ENCODE data around the gene NFATC1. TPM values are rescaled to one million over a fixed set of nuclear protein-coding genes. Genes with fewer than 3 reads are reported as not detected.

The NFATC1 gene
- total RNA-seq, 3 donors from 2014 or later = 10.9 to 18.0 (median 12.9) TPM

DNA sequence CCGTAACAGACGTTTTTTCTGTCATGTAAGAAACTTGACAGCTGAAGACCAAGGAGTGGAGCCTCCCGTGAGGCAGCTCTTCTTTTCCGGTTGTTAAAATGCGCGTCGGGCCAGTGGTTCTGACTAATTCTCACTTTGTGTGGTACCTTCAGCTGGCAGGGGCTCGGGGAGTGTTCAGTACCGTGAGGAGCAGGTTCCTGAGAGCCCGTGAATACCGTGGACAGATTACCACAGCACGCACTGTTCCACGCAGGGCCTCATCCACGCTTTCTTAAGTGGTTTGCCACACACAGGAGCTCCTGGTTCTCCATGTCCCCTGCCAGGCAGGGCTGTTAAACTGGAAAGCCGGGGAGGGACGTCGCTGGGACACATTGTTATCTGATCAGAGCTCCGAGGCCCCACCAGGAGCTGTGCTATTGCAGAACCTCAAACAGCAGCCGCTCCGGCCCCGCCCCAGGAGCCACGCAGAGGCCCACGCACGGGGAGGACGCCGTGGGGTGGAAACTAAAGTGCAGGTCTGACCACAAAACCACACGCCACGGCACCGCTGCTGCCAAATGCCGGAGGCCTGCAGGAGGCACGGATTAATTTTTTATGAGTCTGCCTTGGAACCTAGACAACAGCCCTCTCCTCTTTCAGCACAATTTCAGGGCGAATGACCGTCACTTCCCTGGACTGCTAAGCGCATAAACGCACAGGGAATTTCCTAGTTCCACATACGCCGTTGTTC lies 43.3 kb downstream of the NFATC1 start:
- TF ChIP-seq POLR2AphosphoS5 (IDR thresholded peaks at IDR 0.05) = no peak
- H3K36me3 ChIP-seq = no peaks in the 10 kb centered on the region
- H3K4me1 ChIP-seq = no peaks in the 10 kb centered on the region
- H3K27ac ChIP-seq = no peak overlapping the region
- H3K27me3 ChIP-seq = no peaks in the 10 kb centered on the region
- H3K4me3 ChIP-seq = no peak overlapping the region
- no peaks in the 10 kb centered on the region for H3K9me3 ChIP-seq
- DNase-seq (ENCODE audit: low spot score in 2 of 2) = no peak
- intact Hi-C loops (cut with DNase I; ENCODE audit: low total_unique reads) = no loop called here

- no peak for DNase-seq (ENCODE audit: low spot score in 2 of 2)
- H3K4me3 ChIP-seq = no peak overlapping the region
- H3K27ac ChIP-seq = no peak overlapping the region
- H3K9me3 ChIP-seq = no peaks in the 10 kb centered on the region
- no peaks in the 10 kb centered on the region for H3K36me3 ChIP-seq
- no peaks in the 10 kb centered on the region for H3K27me3 ChIP-seq
- H3K4me1 ChIP-seq = no peaks in the 10 kb centered on the region
- intact Hi-C loops (cut with DNase I; ENCODE audit: low total_unique reads) = no loop called here
- TF ChIP-seq POLR2AphosphoS5 (IDR thresholded peaks at IDR 0.05) = no peak
- no peak for TF ChIP-seq POLR2A (IDR thresholded peaks at IDR 0.05)
Observed at GRCh38 chr18:79439628-79440023, 43.9 kb downstream of the NFATC1 start.

DNA sequence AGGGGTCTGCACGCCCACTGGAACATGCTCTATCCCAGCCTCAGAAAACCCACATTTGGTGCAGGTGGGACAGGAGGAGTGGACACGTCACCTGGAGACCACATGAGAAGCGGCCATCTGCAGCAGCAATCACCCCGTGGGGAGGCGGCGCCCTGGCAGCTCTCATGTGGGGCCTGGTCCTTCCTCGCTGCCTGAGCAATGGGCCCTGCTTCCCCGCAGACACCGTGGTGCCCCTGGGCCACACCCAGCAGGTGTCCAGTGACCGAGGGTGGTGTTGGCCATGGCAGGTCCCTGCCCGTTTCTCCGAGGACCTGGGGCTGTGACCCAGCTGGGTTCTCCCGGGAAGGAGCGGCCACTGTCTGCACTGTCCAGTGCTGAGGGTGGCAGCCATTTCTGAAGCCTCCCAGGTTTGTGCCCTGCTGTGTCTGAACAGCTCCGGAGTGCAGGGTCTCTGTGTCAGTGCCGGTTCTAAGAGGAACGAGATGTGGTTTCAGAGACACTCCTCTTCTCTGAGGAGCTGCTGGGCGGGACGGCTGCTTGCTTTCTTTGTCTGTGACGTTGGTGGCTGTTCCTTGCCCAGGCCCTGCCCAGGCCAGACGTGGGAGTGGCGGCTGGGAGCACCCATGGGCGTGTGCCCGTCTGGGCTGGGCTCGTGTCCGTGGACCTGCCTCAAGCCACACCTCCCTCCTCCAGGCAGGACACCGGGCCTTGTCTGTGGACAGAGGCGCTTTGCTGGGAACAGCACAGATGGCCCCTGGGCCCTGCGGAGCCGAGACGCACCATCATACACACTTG lies 44.8 kb downstream of the NFATC1 start:
- Histone ChIP-seq H3K27ac (no peak overlapping the region), H3K4me3 (no peak overlapping the region), H3K9me3 (no peaks in the 10 kb centered on the region), H3K4me1 (no peaks in the 10 kb centered on the region), H3K27me3 (no peaks in the 10 kb centered on the region), H3K36me3 (no peaks in the 10 kb centered on the region)
- DNase-seq (ENCODE audit: low spot score in 2 of 2) = no peak
- intact Hi-C loops (cut with DNase I; ENCODE audit: low total_unique reads) = no loop called here
- no peak for TF ChIP-seq CTCF (IDR thresholded peaks at IDR 0.05)
- TF ChIP-seq POLR2A (IDR thresholded peaks at IDR 0.05) = no peak
- TF ChIP-seq POLR2AphosphoS5 (IDR thresholded peaks at IDR 0.05) = no peak

DNA sequence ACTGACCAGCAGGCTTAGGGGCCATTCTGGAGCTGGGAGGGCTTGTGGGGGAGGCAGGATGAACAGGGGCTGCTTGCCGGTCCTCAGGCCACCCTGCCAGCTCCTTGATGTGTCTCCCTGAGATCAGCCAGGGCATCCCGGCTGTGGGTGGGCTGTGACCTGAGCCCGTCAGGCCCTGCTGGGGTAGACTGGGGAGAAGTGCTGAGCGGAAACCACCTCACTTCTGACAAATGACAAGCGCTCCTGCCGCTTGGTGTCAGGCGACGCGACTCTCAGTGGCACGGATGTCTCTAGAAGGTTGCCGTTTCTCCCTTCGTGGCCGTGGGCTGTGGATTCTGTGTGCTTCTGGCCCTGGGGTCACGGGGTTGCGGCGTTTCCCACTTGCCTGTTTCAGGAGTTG lies 45.7 kb downstream of the NFATC1 start:
- no peaks in the 10 kb centered on the region for H3K9me3 ChIP-seq
- intact Hi-C loops (cut with DNase I; ENCODE audit: low total_unique reads) = no loop called here

GRCh38 chr18:79442508-79443221 lies 46.9 kb downstream of the NFATC1 start:
- no peak overlapping the region for H3K27ac ChIP-seq
- no peak overlapping the region for H3K4me3 ChIP-seq
- no peaks in the 10 kb centered on the region for H3K9me3 ChIP-seq
- no peak for DNase-seq (ENCODE audit: low spot score in 2 of 2)
- H3K27me3 ChIP-seq = no peaks in the 10 kb centered on the region
- intact Hi-C loops (cut with DNase I; ENCODE audit: low total_unique reads) = no loop called here
- H3K36me3 ChIP-seq = no peaks in the 10 kb centered on the region
- no peaks in the 10 kb centered on the region for H3K4me1 ChIP-seq
- TF ChIP-seq POLR2AphosphoS5 (IDR thresholded peaks at IDR 0.05) (no peak), POLR2A (IDR thresholded peaks at IDR 0.05) (no peak), CTCF (IDR thresholded peaks at IDR 0.05) (no peak)

More for the DNA sequence above, 45.7 kb downstream of the NFATC1 start:
- Histone ChIP-seq H3K4me1 (no peaks in the 10 kb centered on the region), H3K36me3 (no peaks in the 10 kb centered on the region), H3K27ac (no peak overlapping the region), H3K27me3 (no peaks in the 10 kb centered on the region), H3K4me3 (no peak overlapping the region)
- TF ChIP-seq POLR2A (IDR thresholded peaks at IDR 0.05) = no peak
- TF ChIP-seq CTCF (IDR thresholded peaks at IDR 0.05) = no peak
- no peak for TF ChIP-seq POLR2AphosphoS5 (IDR thresholded peaks at IDR 0.05)
- no peak for DNase-seq (ENCODE audit: low spot score in 2 of 2)
